DMS53 treated with DMSO at 0.1 percent for 48 hours (cell line): ENCODE results near the gene KRT17.
"Not testable (repeated sequence)": the region's sequence is repeated elsewhere in the genome, so short reads cannot be mapped to it uniquely, and the experiment has no call there.

Source experiments
- DNase-seq: peaks from one replicate; lab custom pipeline; 2025; ENCODE audit not compliant: unreplicated experiment; lab: John Stamatoyannopoulos, UW

The KRT17 gene

DNA sequence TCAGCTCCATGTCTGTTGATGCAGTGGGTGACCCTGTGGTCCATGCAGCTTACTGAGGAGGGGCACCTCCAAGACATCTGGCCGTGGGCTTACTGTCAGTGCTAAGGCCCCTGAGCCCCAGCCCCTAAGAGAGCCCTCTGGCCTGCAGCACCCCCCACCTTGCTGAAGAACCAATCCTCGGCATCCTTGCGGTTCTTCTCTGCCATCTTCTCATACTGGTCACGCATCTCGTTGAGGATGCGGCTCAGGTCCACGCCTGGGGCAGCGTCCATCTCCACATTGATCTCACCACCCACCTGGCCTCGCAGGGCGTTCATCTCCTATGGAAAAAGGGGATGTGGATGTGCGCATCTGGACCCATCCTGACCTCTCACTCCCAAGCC lies 2.9 kb downstream of the KRT17 start:
- not testable (repeated sequence) for DNase-seq

- DNase-seq, result no peak
These were observed 3.6 kb downstream of the KRT17 start for GRCh38 chr17:41620583-41621434.

GRCh38 chr17:41619927-41620582 lies 4.3 kb downstream of the KRT17 start:
- DNase-seq, result not testable (repeated sequence)

DNA sequence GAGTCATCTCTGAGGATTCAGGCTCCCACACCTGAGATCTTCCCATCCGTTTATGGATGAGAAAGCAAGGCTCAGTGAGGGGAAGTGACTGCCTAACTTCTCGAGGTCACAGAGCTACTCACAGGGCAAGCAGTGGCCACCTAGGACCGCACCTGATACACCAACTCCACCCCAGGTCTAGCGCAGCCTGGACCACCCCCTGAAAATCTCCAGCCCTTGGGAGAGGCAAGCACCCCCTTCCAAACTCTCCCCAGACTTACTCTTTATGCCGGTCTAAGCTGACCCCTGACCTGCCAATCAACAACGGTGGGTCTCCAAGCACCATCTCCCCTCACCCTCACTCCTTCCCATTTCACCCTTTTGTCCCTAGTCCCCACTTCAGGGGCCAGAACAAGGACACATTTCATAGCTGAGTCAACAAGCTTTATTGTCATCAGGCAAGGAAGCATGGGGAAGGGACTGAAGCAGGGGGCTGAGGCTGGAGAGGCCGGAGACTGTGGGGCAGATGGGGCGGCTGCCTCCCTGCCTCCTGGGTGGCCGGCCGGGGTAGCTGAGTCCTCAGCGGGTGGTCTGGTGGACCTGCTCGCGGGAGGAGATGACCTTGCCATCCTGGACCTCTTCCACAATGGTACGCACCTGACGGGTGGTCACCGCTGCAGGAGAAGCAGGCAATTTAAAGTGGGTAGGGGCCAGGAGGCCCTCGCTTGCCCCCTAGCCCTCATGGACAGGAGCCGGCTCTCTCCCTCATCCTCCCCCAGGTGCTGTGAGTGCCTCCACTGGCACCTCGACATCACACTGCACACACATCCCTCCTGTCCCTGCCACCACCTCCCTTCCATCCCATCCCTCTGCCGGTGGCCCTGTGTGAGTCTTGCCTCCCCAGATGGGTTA lies 5.1 kb downstream of the KRT17 start:
- DNase-seq, result no peak

DNA sequence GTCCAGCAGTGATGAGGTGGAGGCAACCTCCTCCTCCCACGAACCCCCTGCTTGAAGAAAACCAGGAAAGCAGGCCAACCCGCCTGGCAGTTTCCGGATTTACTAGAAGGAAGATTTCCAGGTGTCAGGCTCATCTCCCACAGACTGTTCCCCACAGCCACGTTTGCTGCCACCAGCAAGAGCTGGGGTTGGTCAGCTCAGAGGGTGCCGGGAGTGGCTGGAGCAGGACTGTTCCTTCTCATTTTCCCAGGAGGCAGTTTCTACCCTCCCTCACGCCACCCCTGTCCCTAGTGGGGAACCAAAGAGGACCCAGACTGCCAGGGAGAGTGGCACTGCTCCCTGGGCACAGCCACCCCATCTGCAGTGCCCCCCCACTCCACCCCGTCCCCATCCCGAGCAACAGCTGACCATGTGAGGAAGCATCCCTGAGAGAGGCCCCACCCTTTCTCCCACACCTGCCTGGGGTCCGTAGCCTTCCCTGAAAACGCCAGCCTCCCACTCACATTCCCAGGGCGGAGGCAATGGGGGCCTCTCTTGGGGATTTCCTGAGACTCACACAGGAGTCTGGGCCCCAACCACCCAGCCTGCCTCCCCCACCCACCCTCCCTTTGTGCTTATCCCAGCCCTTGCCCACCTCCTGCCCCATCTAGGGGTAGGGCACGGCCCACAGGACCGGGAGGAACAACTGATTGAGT lies 5.9 kb downstream of the KRT17 start:
- no peak for DNase-seq

GRCh38 chr17:41617698-41618097 lies 6.7 kb downstream of the KRT17 start:
- no peak for DNase-seq

GRCh38 chr17:41617136-41617535 lies 7.2 kb downstream of the KRT17 start:
- DNase-seq, result no peak

- DNase-seq, result not testable (repeated sequence)
These were observed 7.9 kb downstream of the KRT17 start for GRCh38 chr17:41616486-41616885.

GRCh38 chr17:41615454-41615853 lies 8.9 kb downstream of the KRT17 start:
- no peak for DNase-seq

DNA sequence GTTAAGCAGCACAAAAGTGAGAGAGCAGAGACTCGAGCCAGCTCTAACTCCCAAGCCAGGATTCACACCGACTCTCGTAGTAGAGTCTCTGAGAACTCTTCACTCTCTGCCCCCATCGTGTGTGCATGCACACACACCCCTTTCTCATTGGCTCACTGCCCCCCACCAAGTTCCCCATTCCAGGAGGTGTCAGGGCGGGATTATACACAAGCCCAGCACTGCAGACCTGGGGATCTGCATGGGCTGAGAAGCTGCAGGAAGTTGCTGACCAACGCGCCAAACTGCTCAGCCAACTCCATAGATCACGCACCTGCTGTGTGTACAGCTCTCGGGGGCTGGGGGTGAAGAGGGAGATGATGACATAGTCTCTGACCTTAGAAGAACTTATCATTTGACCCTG lies 9.6 kb downstream of the KRT17 start:
- DNase-seq, result not testable (repeated sequence)

- DNase-seq, result no peak
These were observed 10.3 kb downstream of the KRT17 start for GRCh38 chr17:41614098-41614497.

GRCh38 chr17:41613277-41614082 lies 10.9 kb downstream of the KRT17 start:
- DNase-seq, result no peak

GRCh38 chr17:41612376-41613160 lies 11.8 kb downstream of the KRT17 start, which contains the start of gene KRT16:
Gene KRT16, minus strand, starts transcription at chr17:41612767. Its CDS starts 79 bp downstream, at chr17:41612688.
- not testable (repeated sequence) for DNase-seq

DNA sequence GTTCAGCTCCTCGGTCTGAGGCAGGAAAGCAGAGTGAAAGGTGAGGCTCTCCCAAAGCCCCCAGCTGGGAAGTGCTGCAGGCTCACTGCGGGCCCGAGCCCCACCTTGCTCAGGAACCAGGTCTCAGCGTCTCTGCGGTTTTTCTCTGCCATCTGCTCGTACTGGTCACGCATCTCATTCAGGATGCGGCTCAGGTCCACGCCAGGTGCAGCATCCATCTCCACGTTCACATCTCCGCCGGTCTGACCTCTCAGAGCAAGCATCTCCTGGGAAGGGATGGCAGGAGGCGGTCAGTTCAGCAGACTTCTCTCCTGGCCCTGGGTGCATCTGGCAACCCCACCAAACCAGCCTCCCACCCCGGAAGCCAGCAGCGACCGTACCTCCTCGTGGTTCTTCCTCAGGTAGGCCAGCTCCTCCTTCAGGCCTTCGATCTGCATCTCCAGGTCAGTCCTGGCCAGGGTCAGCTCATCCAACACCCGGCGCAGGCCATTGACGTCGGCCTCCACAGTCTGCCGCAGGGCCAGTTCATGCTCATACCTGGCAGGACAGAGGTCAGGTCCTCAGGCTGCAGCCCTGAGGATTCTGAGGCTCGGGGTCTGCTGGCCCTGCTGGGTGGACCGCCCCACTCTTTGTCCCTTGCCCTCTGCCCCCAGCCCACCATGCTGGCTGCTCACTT lies 13.3 kb downstream of the KRT17 start:
- no peak for DNase-seq

GRCh38 chr17:41610061-41610517 lies 14.3 kb downstream of the KRT17 start:
- DNase-seq, result not testable (repeated sequence)

DNA sequence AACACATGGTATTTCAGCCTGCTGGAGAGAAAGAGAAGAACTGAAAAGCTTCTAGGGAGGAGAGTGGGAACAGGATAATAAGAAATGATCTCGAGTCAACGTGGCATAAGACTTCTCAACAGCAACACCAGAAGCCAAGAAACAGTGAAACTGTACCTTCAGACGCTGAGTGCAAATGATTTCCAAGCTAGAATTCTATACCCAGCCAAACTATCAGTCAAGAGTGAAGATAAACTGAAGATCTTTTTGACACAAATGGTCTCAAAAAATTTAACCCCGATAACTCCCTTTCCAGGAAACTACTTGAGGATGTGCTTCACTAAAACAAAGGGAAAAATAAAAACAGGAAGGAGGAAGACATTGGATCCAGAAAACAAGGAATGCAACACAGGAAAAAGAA lies 17.4 kb downstream of the KRT17 start:
- DNase-seq, result not testable (repeated sequence)

DNA sequence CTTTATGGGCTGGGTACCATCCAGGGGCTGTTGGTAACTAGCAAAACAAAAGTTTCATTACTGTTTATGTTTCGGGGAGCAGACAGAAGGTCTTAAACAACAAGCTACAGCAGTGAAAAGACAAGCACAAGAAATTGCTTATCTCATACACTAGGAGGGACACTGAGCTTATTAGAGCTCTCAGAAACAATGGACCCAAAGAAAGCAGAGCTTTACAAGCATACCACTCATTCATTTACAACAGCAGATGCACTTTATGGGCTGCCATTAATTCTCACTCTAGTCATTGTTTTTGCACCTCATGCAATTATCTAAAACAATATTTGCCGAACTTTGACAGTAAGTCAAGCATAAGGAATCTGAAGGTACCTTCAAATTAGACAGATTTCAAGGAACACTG lies 21.9 kb downstream of the KRT17 start:
- DNase-seq, result no peak

GRCh38 chr17:41600318-41600717 lies 24.1 kb downstream of the KRT17 start:
- DNase-seq, result no peak
